CD4-positive, alpha-beta T cell treated with Interleukin-6 at 100 ng/mL for 8 hours (primary cell): ENCODE data around the gene TAOK2.
"Not testable (repeated sequence)": the region's sequence is repeated elsewhere in the genome, so short reads cannot be mapped to it uniquely, and the experiment has no call there.

ENCODE experiments used
- DNase-seq: peaks from one replicate; pipeline ENCODE4 v3.0.0-alpha.2; 2020; ENCODE audit warnings: mixed read lengths, low spot score

The TAOK2 gene

GRCh38 chr16:30003670-30004423, 30.2 kb downstream of the TAOK2 start:
- no peak for DNase-seq

- DNase-seq = no peak
Observed at GRCh38 chr16:30004424-30004776, 30.7 kb downstream of the TAOK2 start.

GRCh38 chr16:30004811-30005242, 31.2 kb downstream of the TAOK2 start:
- no peak for DNase-seq

- DNase-seq = peak; percentile 35
Observed at GRCh38 chr16:30005341-30006094, 31.9 kb downstream of the TAOK2 start.

- no peak for DNase-seq
Observed at GRCh38 chr16:30006095-30006473, 32.4 kb downstream of the TAOK2 start.

- DNase-seq = no peak
Observed at GRCh38 chr16:30006659-30007377, 33.1 kb downstream of the TAOK2 start.

GRCh38 chr16:30007378-30007895, 33.8 kb downstream of the TAOK2 start:
- no peak for DNase-seq

GRCh38 chr16:30009085-30009862, 35.6 kb downstream of the TAOK2 start:
- no peak for DNase-seq

GRCh38 chr16:30009990-30010843, 36.5 kb downstream of the TAOK2 start:
- DNase-seq = no peak

GRCh38 chr16:30010844-30011713, 37.4 kb downstream of the TAOK2 start, which contains the start of gene DOC2A:
DOC2A (minus strand) TSS chr16:30011027; CDS start chr16:30010222, 805 bp downstream.
- DNase-seq = no peak

- no peak for DNase-seq
Observed at GRCh38 chr16:30011714-30012504, 38.2 kb downstream of the TAOK2 start.

- not testable (repeated sequence) for DNase-seq
Observed at GRCh38 chr16:30012598-30012997, 38.9 kb downstream of the TAOK2 start.

GRCh38 chr16:30015450-30015849, 41.8 kb downstream of the TAOK2 start:
- DNase-seq = not testable (repeated sequence)

- DNase-seq = no peak
Observed at GRCh38 chr16:30016555-30017276, 43.0 kb downstream of the TAOK2 start.

GRCh38 chr16:30017277-30017656, 43.6 kb downstream of the TAOK2 start:
- no peak for DNase-seq

- DNase-seq = not testable (repeated sequence)
Observed at GRCh38 chr16:30017937-30018336, 44.3 kb downstream of the TAOK2 start.

- no peak for DNase-seq
Observed at GRCh38 chr16:30018731-30019158, 45.1 kb downstream of the TAOK2 start.

- no peak for DNase-seq
Observed at GRCh38 chr16:30022887-30023286, 49.2 kb downstream of the TAOK2 start, which contains the start of gene C16orf92. C16orf92 (plus strand) TSS chr16:30023198; CDS start chr16:30023341, 143 bp downstream.
